D341Med (cell line): ENCODE measurements around the gene TMIGD1.

ENCODE experiments used
- DNase-seq: peaks from one replicate; pipeline ENCODE4 v3.0.0; 2012; ENCODE audit warnings: low spot score

TMIGD1 gene, protein sequence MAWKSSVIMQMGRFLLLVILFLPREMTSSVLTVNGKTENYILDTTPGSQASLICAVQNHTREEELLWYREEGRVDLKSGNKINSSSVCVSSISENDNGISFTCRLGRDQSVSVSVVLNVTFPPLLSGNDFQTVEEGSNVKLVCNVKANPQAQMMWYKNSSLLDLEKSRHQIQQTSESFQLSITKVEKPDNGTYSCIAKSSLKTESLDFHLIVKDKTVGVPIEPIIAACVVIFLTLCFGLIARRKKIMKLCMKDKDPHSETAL

GRCh38 chr17:30333503-30334360 is at the start of gene TMIGD1:
Gene TMIGD1, minus strand, starts transcription at chr17:30334057. Its CDS starts 1,924 bp downstream, at chr17:30332133.
- DNase-seq = no peak

DNA sequence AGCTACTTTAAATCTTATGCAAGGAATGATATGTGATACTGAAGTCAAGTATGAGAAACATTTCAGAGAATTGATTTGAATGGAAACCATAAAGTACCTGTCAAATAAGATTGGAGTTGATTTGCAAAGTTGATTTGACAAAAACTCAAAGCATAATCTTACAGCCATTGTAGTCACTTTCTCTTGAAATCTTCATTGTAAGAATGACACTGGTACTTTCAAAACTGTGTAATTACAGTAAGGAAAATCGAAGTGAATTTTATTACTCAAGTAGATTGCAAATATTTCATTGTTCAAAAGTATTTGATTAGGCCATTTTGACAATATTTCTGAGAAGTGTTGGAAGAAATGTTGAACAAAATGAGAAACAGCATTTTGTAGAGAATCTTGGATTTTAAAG is 48.5 kb upstream of the TMIGD1 start:
- DNase-seq = no peak

DNA sequence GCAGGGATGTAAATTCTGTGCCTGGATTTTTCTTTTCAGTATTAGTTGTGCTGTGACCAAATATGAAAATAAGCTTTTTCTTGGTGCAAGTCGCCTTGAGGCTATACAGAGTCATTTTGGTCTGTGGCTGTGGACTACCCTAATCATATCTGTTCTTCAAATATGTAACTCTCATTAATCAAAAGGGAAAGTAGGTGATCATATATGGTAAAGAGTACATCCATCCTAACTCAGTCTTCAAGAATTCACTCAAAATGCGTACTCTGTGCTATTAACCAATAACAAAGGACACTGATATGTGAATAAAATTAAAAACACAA is 47.4 kb upstream of the TMIGD1 start:
- DNase-seq = no peak

- no peak for DNase-seq
These were observed 46.9 kb upstream of the TMIGD1 start for GRCh38 chr17:30380643-30381339.

- no peak for DNase-seq
These were observed 46.1 kb upstream of the TMIGD1 start for GRCh38 chr17:30379903-30380381.

DNA sequence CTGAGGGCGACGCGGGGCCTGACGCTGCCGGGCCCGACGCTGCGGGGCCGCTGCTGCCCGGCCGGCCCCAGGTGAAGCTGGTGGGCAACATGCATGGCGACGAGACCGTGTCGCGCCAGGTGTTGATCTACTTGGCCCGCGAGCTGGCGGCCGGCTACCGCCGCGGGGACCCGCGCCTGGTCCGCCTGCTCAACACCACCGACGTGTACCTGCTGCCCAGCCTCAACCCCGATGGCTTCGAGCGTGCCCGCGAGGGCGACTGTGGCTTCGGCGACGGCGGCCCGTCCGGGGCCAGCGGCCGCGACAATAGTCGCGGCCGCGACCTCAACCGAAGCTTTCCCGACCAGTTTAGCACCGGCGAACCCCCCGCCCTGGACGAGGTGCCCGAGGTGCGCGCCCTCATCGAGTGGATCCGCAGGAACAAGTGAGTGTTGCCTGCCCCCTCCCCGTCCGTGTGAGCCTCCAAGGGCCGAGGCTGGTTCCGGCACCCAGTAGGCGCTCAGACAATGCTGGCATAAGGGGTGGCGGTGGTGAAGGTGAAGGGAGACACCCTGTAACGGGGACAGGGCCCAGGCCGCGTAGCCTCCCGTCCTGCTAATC is 45.5 kb upstream of the TMIGD1 start:
- peak; percentile 51 for DNase-seq

GRCh38 chr17:30378825-30379302 is 45.0 kb upstream of the TMIGD1 start, which contains the start of gene CPD:
Gene CPD, plus strand, starts transcription at chr17:30378927. Its CDS starts 54 bp downstream, at chr17:30378981.
- DNase-seq = peak; percentile 100

DNA sequence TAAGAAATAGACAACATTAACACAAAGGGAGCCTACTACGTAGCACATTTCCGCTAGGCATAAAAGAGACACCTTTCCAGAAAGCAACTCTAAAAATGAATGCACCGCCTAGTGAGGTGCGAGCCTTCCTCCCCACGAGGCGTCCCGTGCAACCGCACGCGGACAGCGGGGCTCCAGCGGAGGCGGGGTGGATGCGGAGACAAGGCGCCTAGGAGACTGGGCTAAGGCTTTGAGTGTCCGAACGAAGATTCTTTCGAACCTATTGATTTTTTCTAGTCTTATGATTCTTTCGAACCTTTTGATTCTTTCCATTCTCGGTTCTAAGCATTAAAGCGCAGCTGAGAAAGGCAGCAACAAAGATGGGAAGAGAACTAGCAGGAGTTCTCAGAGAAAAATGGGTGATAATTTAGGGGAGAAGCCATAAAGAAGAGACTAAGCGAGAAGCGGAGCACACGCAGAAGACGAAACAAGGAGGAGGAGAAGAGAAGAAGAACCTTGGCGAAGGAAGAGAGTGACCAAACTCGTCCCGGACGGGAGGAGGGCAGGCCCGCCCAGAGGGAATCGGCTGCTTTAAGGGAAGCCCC is 44.5 kb upstream of the TMIGD1 start:
- DNase-seq = peak; percentile 61

GRCh38 chr17:30377574-30378240 is 43.9 kb upstream of the TMIGD1 start:
- DNase-seq = no peak

- DNase-seq = no peak
These were observed 43.0 kb upstream of the TMIGD1 start for GRCh38 chr17:30376621-30377452.

- no peak for DNase-seq
These were observed 41.8 kb upstream of the TMIGD1 start for GRCh38 chr17:30375661-30376060.

- DNase-seq = no peak
These were observed 38.9 kb upstream of the TMIGD1 start for GRCh38 chr17:30372755-30373154.

DNA sequence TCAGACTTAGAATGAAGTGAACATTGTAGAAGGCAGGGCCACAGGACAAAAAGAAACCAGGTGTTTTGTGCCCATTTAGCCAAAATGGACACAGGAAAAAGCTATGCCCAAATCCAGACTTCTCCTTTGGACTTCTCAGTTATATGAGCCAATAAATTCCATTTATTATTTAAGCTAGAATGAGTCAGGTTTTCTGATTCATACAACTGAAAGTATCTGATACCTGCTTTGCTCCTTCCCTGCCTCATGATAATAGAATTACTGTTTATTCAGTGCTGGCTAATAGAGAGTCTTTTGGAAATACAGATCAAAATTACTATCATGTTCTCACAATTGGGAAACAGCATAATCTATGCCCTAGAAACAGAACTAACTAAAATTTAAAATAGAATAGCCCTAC is 36.1 kb upstream of the TMIGD1 start:
- no peak for DNase-seq

- DNase-seq = no peak
These were observed 35.3 kb upstream of the TMIGD1 start for GRCh38 chr17:30368912-30369720.

GRCh38 chr17:30366536-30366935 is 32.7 kb upstream of the TMIGD1 start:
- no peak for DNase-seq

DNA sequence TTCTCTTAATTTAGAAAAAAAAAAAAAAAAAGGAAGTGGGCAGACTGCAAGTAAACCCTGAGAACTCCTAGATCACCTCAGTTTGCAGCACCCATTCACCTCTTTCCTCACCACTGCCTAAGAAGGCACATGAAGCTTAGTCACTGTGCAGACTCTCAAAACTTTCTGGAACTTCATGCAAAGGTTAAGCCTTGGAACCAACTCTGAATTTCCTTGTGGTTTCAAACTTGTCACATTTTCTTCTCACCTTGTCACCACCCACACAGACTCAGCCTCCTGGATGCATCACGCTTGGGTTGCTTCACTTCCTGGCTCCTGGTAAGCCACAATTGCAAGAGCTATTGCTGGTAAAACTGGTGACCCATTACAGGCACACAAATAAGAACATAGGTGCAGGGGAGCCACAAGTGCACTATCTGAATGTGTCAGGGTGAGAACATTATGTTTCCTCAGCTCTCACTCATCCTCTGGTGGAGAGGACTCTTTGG is 29.9 kb upstream of the TMIGD1 start:
- no peak for DNase-seq

DNA sequence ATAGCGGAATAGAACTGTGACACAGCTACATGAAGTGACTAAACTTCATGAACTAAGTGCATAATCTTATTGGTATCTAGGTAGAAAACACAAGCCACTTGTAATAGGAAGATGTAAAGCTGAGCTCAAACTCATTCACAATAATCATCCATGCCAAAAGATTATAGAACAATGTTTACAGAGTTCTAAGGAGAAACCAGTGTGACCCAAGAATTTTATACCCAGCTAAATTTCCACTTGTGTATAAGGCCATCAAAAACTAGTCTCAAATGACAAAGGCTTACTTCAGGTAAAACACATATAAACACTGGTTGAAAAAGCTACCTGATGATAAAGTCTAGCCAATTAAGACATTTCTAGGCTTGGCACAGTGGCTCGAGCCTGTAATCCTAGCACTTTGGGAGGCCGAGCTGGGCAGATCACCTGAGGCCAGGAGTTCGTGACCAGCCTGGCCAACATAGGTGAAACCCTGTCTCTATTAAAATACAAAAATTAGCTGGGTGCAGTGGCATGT is 28.0 kb upstream of the TMIGD1 start:
- DNase-seq = no peak

GRCh38 chr17:30360086-30360808 is 26.4 kb upstream of the TMIGD1 start:
- no peak for DNase-seq
